Loucy (cell line): ENCODE measurements around the gene HECTD3.

ENCODE experiments used
- H2AFZ ChIP-seq: fragments of 200-600 bp; sonication (generic); 2 replicates; pipeline ENCODE4 v1.6.0; 2016; ENCODE audit warnings: antibody characterized with exemption, mild to moderate bottlenecking, low read length, moderate library complexity
- H3F3A ChIP-seq: fragments of 200-600 bp; 2 replicates; pipeline ENCODE4 v1.6.0; 2016; ENCODE audit warnings: antibody characterized with exemption, low read depth, mild to moderate bottlenecking
- H3K27me3 ChIP-seq: fragments of 200-600 bp; sonication (generic); 2 replicates; pipeline ENCODE4 v1.6.1; 2014; ENCODE audit warnings: low read length, mild to moderate bottlenecking; ENCODE audit not compliant: insufficient read depth, poor library complexity, severe bottlenecking
- H3K36me3 ChIP-seq: fragments of 200-600 bp; sonication (generic); 2 replicates; pipeline ENCODE4 v1.6.1; 2016; ENCODE audit warnings: low read length; ENCODE audit not compliant: insufficient read depth
- H3K4me1 ChIP-seq: fragments of 200-600 bp; sonication (generic); 2 replicates; pipeline ENCODE4 v1.5.1; 2014; ENCODE audit warnings: low read length, mild to moderate bottlenecking; ENCODE audit not compliant: insufficient read depth, poor library complexity, severe bottlenecking
- H3K4me2 ChIP-seq: fragments of 200-600 bp; sonication (generic); 2 replicates; pipeline ENCODE4 v1.6.0; 2014; ENCODE audit warnings: antibody characterized with exemption, low read length, low read depth, mild to moderate bottlenecking; ENCODE audit not compliant: poor library complexity, severe bottlenecking
- H3K4me3 ChIP-seq: fragments of 200-600 bp; sonication (generic); 2 replicates; pipeline ENCODE4 v1.5.1; 2014; ENCODE audit warnings: low read length, mild to moderate bottlenecking, mixed read lengths; ENCODE audit not compliant: poor library complexity, severe bottlenecking
- H3K79me2 ChIP-seq: fragments of 200-600 bp; sonication (generic); 2 replicates; pipeline ENCODE4 v1.6.1; 2014; ENCODE audit warnings: low read length; ENCODE audit not compliant: insufficient read depth
- H3K9ac ChIP-seq: fragments of 200-600 bp; sonication (generic); 2 replicates; pipeline ENCODE4 v1.6.0; 2014; ENCODE audit warnings: mild to moderate bottlenecking, low read depth, low read length, moderate library complexity; ENCODE audit not compliant: poor library complexity, severe bottlenecking
- H3K9me2 ChIP-seq: fragments of 200-600 bp; sonication (generic); replicated peaks from 2 replicates; pipeline ENCODE4 v1.6.1; 2016; ENCODE audit warnings: low read depth, low read length, mixed read lengths
- H3K9me3 ChIP-seq: fragments of 200-600 bp; sonication (generic); 2 replicates; pipeline ENCODE4 v1.6.1; 2014; ENCODE audit warnings: mild to moderate bottlenecking, antibody characterized with exemption, low read length, low read depth; ENCODE audit not compliant: insufficient read depth
- H4K20me1 ChIP-seq: fragments of 200-600 bp; sonication (generic); 2 replicates; pipeline ENCODE4 v1.6.0; 2014; ENCODE audit warnings: antibody characterized with exemption, low read length, mild to moderate bottlenecking; ENCODE audit not compliant: insufficient read depth, poor library complexity, severe bottlenecking
- EZH2phosphoT487 ChIP-seq: fragments of 200-600 bp; IDR thresholded peaks from 2 replicates; pipeline ENCODE4 v1.6.1; 2018; ENCODE audit warnings: antibody characterized with exemption, mild to moderate bottlenecking, moderate library complexity, borderline replicate concordance
- TF ChIP-seq, protein P1 (sequence below): fragments of 200-600 bp; sonication (generic); conservative IDR thresholded peaks from 2 replicates; pipeline ENCODE4 v1.5.1; 2014; ENCODE audit warnings: mild to moderate bottlenecking, antibody characterized with exemption, low read length

HECTD3 gene

GRCh38 chr1:45033356-45033755 lies 22.2 kb upstream of the HECTD3 start:
- Histone ChIP-seq H3K4me2 (peak overlapping the region; percentile 12), H3K79me2 (no peaks in the 10 kb centered on the region), H3K27me3 (no peaks in the 10 kb centered on the region), H3K9me3 (no peaks in the 10 kb centered on the region), H2AFZ (peak overlapping the region; percentile 33; the same call in 1 of the 2 replicates), H4K20me1 (no peaks in the 10 kb centered on the region), H3K4me1 (no peaks in the 10 kb centered on the region), H3K9me2 (no peaks in the 10 kb centered on the region), H3K36me3 (peaks cover 10% of the 10 kb centered on the region; the same call in 1 of the 2 replicates), H3K9ac (peak overlapping the region; percentile 10), H3F3A (peaks cover 5% of the 10 kb centered on the region; the same call in 1 of the 2 replicates), H3K4me3 (peak overlapping the region; percentile 6)
- TF ChIP-seq, protein P1, sequence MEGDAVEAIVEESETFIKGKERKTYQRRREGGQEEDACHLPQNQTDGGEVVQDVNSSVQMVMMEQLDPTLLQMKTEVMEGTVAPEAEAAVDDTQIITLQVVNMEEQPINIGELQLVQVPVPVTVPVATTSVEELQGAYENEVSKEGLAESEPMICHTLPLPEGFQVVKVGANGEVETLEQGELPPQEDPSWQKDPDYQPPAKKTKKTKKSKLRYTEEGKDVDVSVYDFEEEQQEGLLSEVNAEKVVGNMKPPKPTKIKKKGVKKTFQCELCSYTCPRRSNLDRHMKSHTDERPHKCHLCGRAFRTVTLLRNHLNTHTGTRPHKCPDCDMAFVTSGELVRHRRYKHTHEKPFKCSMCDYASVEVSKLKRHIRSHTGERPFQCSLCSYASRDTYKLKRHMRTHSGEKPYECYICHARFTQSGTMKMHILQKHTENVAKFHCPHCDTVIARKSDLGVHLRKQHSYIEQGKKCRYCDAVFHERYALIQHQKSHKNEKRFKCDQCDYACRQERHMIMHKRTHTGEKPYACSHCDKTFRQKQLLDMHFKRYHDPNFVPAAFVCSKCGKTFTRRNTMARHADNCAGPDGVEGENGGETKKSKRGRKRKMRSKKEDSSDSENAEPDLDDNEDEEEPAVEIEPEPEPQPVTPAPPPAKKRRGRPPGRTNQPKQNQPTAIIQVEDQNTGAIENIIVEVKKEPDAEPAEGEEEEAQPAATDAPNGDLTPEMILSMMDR: no peak
- no peak for TF ChIP-seq EZH2phosphoT487

- H2AFZ ChIP-seq: peak overlapping the region; percentile 33; the same call in 1 of the 2 replicates
- no peaks in the 10 kb centered on the region for H4K20me1 ChIP-seq
- no peak for TF ChIP-seq EZH2phosphoT487
- TF ChIP-seq, protein P1: no peak
- H3K36me3 ChIP-seq: peaks cover 10% of the 10 kb centered on the region; the same call in 1 of the 2 replicates
- no peaks in the 10 kb centered on the region for H3K4me1 ChIP-seq
- peak overlapping the region; percentile 6 for H3K4me3 ChIP-seq
- H3K4me2 ChIP-seq: peak overlapping the region; percentile 12
- no peaks in the 10 kb centered on the region for H3K27me3 ChIP-seq
- no peaks in the 10 kb centered on the region for H3K9me2 ChIP-seq
- H3K79me2 ChIP-seq: no peaks in the 10 kb centered on the region
- H3K9ac ChIP-seq: peak overlapping the region; percentile 10
- peaks cover 5% of the 10 kb centered on the region; the same call in 1 of the 2 replicates for H3F3A ChIP-seq
- no peaks in the 10 kb centered on the region for H3K9me3 ChIP-seq
These were observed 21.7 kb upstream of the HECTD3 start for GRCh38 chr1:45032837-45033236.

DNA sequence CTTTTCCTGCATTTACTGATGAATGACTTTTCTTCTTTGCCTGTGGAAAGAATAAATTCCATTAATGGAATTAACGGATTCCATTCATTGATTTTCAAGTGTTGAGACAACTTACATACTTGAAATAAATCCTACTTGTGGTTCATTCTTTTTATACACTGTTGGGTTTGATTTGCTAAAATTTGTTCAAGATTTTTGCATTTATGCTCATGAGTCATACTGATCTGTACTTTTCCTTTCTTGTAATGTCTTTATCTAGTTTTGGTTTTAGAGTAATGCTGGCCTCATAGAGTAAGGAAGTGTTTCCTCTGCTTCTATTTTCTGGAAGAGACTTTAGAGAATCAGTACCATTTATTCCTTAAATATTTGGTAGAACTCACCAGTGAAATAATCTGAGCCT lies 15.3 kb upstream of the HECTD3 start:
- TF ChIP-seq, protein P1: no peak
- no peak for TF ChIP-seq EZH2phosphoT487

More for the DNA sequence above, 15.3 kb upstream of the HECTD3 start:
- H3K9ac ChIP-seq: no peak overlapping the region
- no peak overlapping the region for H3K4me3 ChIP-seq
- no peaks in the 10 kb centered on the region for H3F3A ChIP-seq
- no peaks in the 10 kb centered on the region for H3K4me1 ChIP-seq
- H4K20me1 ChIP-seq: no peaks in the 10 kb centered on the region
- no peaks in the 10 kb centered on the region for H3K27me3 ChIP-seq
- no peaks in the 10 kb centered on the region for H3K79me2 ChIP-seq
- H2AFZ ChIP-seq: no peak overlapping the region
- H3K36me3 ChIP-seq: no peaks in the 10 kb centered on the region
- H3K9me3 ChIP-seq: no peaks in the 10 kb centered on the region
- no peak overlapping the region for H3K4me2 ChIP-seq
- H3K9me2 ChIP-seq: no peaks in the 10 kb centered on the region
